ENCODE data around the gene GNAI1.

- TF ChIP-seq CTCF (IDR thresholded peaks at IDR 0.05) (no peak), POLR2A (IDR thresholded peaks at IDR 0.05) (no peak)
These were observed 112.5 kb downstream of the GNAI1 start for GRCh38 chr7:80247144-80247543.

Measured in right lobe of liver (tissue), 4 donors.